ENCODE results near the gene ATP8B2. TPM values are rescaled to one million over a fixed set of nuclear protein-coding genes. Genes with fewer than 3 reads are reported as not detected.

ATP8B2 gene
- total RNA-seq, 4 donors from 2014 or later = 2.4 to 55.5 (median 11.1) TPM

GRCh38 chr1:154346276-154346917 is 21.1 kb downstream of the ATP8B2 start:
- H3K27me3 ChIP-seq = no peaks in the 10 kb centered on the region
- peaks cover 13 to 82% (median 34%) of the 10 kb centered on the region in 3 donors for H3K36me3 ChIP-seq
- TF ChIP-seq CTCF (IDR thresholded peaks at IDR 0.05) (no peak), POLR2A (IDR thresholded peaks at IDR 0.05) (no peak)
- DNase-seq = no peak
- H3K9me3 ChIP-seq = no peaks in the 10 kb centered on the region
- peaks cover 0 to 19% (median 7%) of the 10 kb centered on the region in 3 donors for H3K4me1 ChIP-seq
- no peak overlapping the region for H3K4me3 ChIP-seq
- H3K27ac ChIP-seq = no peak overlapping the region
- intact Hi-C loops (cut with DNase I) = no loop called here
- 84 to 89% methylated on average over 12 to 14 of the region's 15 CpGs for WGBS, 2 donors

DNA sequence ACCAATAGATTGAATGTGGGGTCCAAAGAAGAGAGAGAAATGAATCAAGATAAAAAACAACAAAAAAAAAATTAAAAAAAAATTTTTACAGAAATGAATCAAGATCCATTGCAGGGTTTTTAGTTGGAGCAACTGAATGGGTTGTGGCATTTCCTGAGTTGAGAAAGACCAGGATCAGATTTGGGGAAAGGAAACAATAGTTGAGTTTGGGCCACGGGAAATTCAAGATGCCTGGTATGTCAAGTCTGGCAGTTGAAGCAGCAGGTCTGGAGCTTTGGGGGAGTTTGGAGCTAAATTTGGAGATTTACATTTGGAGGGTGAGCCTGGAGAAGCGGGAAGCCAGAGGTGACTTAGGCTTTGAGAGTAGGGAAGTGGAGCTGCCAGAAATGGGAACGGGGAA is 22.6 kb downstream of the ATP8B2 start:
- Histone ChIP-seq H3K27ac (no peak overlapping the region), H3K36me3 (peaks cover 13 to 67% (median 34%) of the 10 kb centered on the region in 3 donors), H3K9me3 (no peaks in the 10 kb centered on the region), H3K4me1 (peaks cover 9 to 19% (median 11%) of the 10 kb centered on the region in 3 donors), H3K27me3 (no peaks in the 10 kb centered on the region), H3K4me3 (no peak overlapping the region)
- WGBS, 2 donors = 83 to 86% methylated on average over 3 of the region's 3 CpGs
- intact Hi-C loops (cut with DNase I) = no loop called here
- TF ChIP-seq POLR2A (IDR thresholded peaks at IDR 0.05) (no peak), CTCF (IDR thresholded peaks at IDR 0.05) (no peak)
- no peak for DNase-seq

DNA sequence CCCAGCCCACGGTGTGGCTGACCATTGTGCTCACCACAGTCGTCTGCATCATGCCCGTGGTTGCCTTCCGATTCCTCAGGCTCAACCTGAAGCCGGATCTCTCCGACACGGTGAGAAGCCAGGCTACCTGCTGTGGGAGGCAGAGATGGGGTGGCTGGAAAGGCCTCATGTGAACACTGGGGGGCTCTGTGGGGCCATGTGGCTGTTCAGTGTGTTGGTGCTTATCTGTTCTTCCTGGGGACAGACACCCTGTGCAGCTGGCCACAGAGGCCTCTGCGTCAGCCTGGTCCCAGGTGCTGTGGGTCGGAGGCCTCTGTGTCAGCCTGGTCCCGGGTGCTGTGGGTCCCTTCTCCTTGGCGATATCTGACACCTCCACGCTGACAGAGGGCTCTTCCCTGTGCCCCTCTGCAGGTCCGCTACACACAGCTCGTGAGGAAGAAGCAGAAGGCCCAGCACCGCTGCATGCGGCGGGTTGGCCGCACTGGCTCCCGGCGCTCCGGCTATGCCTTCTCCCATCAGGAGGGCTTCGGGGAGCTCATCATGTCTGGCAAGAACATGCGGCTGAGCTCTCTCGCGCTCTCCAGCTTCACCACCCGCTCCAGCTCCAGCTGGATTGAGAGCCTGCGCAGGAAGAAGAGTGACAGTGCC is 23.2 kb downstream of the ATP8B2 start:
- no peak for DNase-seq
- peak overlapping the region in 1 of 4 donors; percentile 9 for H3K27ac ChIP-seq
- no peak for TF ChIP-seq POLR2A (IDR thresholded peaks at IDR 0.05)
- TF ChIP-seq CTCF (IDR thresholded peaks at IDR 0.05) = no peak
- H3K4me1 ChIP-seq = peaks cover 15 to 24% (median 17%) of the 10 kb centered on the region in 3 donors
- 70 to 92% methylated on average over 4 to 12 of the region's 27 CpGs for WGBS, 2 donors
- no peaks in the 10 kb centered on the region for H3K27me3 ChIP-seq
- intact Hi-C loops (cut with DNase I) = no loop called here
- peaks cover 13 to 61% (median 34%) of the 10 kb centered on the region in 3 donors for H3K36me3 ChIP-seq
- no peak overlapping the region for H3K4me3 ChIP-seq
- H3K9me3 ChIP-seq = no peaks in the 10 kb centered on the region

- H3K36me3 ChIP-seq = peaks cover 9 to 55% (median 30%) of the 10 kb centered on the region in 3 donors
- TF ChIP-seq CTCF (IDR thresholded peaks at IDR 0.05) (no peak), POLR2A (IDR thresholded peaks at IDR 0.05) (no peak)
- H3K27me3 ChIP-seq = no peaks in the 10 kb centered on the region
- H3K4me1 ChIP-seq = peaks cover 15 to 30% (median 21%) of the 10 kb centered on the region in 3 donors
- intact Hi-C loops (cut with DNase I) = no loop called here
- DNase-seq = no peak
- no peaks in the 10 kb centered on the region for H3K9me3 ChIP-seq
- H3K4me3 ChIP-seq = no peak overlapping the region
- H3K27ac ChIP-seq = peak overlapping the region in 1 of 4 donors; percentile 9
- 92% methylated on average over 2 of the region's 7 CpGs; no CpG with 5 or more reads in 1 of the 2 donors for WGBS, 2 donors
These were observed 23.8 kb downstream of the ATP8B2 start for GRCh38 chr1:154349121-154349520.

GRCh38 chr1:154350383-154350782 is 25.1 kb downstream of the ATP8B2 start:
- H3K9me3 ChIP-seq = no peaks in the 10 kb centered on the region
- no peak overlapping the region for H3K4me3 ChIP-seq
- TF ChIP-seq POLR2A (IDR thresholded peaks at IDR 0.05) = no peak
- no peak for TF ChIP-seq CTCF (IDR thresholded peaks at IDR 0.05)
- no peaks in the 10 kb centered on the region for H3K27me3 ChIP-seq
- WGBS, 2 donors = 67 to 90% methylated on average over 1 to 3 of the region's 4 CpGs
- no peak for DNase-seq
- peaks cover 8 to 43% (median 17%) of the 10 kb centered on the region in 3 donors for H3K36me3 ChIP-seq
- intact Hi-C loops (cut with DNase I) = no loop called here
- H3K27ac ChIP-seq = no peak overlapping the region
- peaks cover 15 to 32% (median 21%) of the 10 kb centered on the region in 3 donors for H3K4me1 ChIP-seq

All from esophagus squamous epithelium (tissue), 5 donors.